ENCODE data around the gene SHC2.

- TF ChIP-seq CTCF (IDR thresholded peaks at IDR 0.05; ENCODE audit: low read length): no peak
- TF ChIP-seq EZH2 (IDR thresholded peaks at IDR 0.05; ENCODE audit: borderline replicate concordance, low read length): no peak
Observed at GRCh38 chr19:397941-398706, 62.7 kb downstream of the SHC2 start.
